ENCODE results near the gene GIMAP8. TPM values are rescaled to one million over a fixed set of nuclear protein-coding genes. Genes with fewer than 3 reads are reported as not detected.

The GIMAP8 gene
- polyA plus RNA-seq, 1 of the 3 experiments (the other 2 are of a cell fraction): not detected

GRCh38 chr7:150448789-150449147 is 1.7 kb upstream of the GIMAP8 start:
- H3K9me2 ChIP-seq: no peaks in the 10 kb centered on the region
- H3K4me3 ChIP-seq (ENCODE audit: low read depth in 2 of 2, low read length in 1 of 2): no peak overlapping the region; a peak in 1 of 4 replicates
- no peaks in the 10 kb centered on the region for H4K20me1 ChIP-seq (ENCODE audit: insufficient read depth)
- 3% methylated on average over 6 of the region's 6 CpGs for WGBS (ENCODE audit: low lambda C conversion rate)
- H3K4me1 ChIP-seq (ENCODE audit: control insufficient read depth in 1 of 2, insufficient read depth in 2 of 2, low read depth in 1 of 2, low read length in 1 of 2): no peaks in the 10 kb centered on the region
- H3K27me3 ChIP-seq (ENCODE audit: insufficient read depth): peaks cover 31% of the 10 kb centered on the region; the same call in 1 of the 2 replicates
- H3K27ac ChIP-seq (ENCODE audit: low read depth in 2 of 2, low read length in 1 of 2): no peak overlapping the region
- H2AFZ ChIP-seq (ENCODE audit: low read depth): no peak overlapping the region
- no peak overlapping the region for H3K4me2 ChIP-seq
- POLR2A ChIA-PET: no interaction called here
- CTCF ChIA-PET: interaction anchor here (0.6 to 2.6 kb wide), 65 partner anchors 8 to 734 kb away, joined by 3 to 13 read pairs (median 4); partner anchors contain the start of gene GIMAP4
- no peak overlapping the region for H3K9ac ChIP-seq
- no peaks in the 10 kb centered on the region for H3K9me3 ChIP-seq
- no peaks in the 10 kb centered on the region for H3K79me2 ChIP-seq (ENCODE audit: insufficient read depth)
- peak; percentile 96 for DNase-seq
- TF ChIP-seq RCOR1 (IDR thresholded peaks at IDR 0.05; ENCODE audit: low read length) (0 out of 2 replicates have a peak, but pooled peaks have one; percentile 30), SIN3A (IDR thresholded peaks at IDR 0.05; ENCODE audit: borderline replicate concordance, low read depth, low read length) (no peak), RAD21 (IDR thresholded peaks at IDR 0.05; ENCODE audit: low read length) (peak; percentile 96), CHD2 (IDR thresholded peaks at IDR 0.05; ENCODE audit: low read length, partially characterized antibody) (peak; percentile 70), JUND (IDR thresholded peaks at IDR 0.05) (no peak), CTCF (IDR thresholded peaks at IDR 0.05) (peak; percentile 96), SMC3 (IDR thresholded peaks at IDR 0.05; ENCODE audit: low read depth, low read length) (peak; percentile 88)
- no peaks in the 10 kb centered on the region for H3F3A ChIP-seq (replicated peaks; ENCODE audit: insufficient read depth)
- no peaks in the 10 kb centered on the region for H3K36me3 ChIP-seq (replicated peaks in 1 of 2; ENCODE audit: control insufficient read depth in 1 of 2, insufficient read depth in 2 of 2, low read length in 1 of 2)

GRCh38 chr7:150449206-150449952 is 1.1 kb upstream of the GIMAP8 start:
- WGBS (ENCODE audit: low lambda C conversion rate): 51% methylated on average over 11 of the region's 11 CpGs
- H3K36me3 ChIP-seq (replicated peaks in 1 of 2; ENCODE audit: control insufficient read depth in 1 of 2, insufficient read depth in 2 of 2, low read length in 1 of 2): no peaks in the 10 kb centered on the region
- H3K4me3 ChIP-seq (ENCODE audit: low read depth in 2 of 2, low read length in 1 of 2): no peak overlapping the region
- H3K9me3 ChIP-seq: no peaks in the 10 kb centered on the region
- no peak overlapping the region for H3K27ac ChIP-seq (ENCODE audit: low read depth in 2 of 2, low read length in 1 of 2)
- no peaks in the 10 kb centered on the region for H3K79me2 ChIP-seq (ENCODE audit: insufficient read depth)
- ChIA-PET POLR2A (no interaction called here), CTCF (interaction anchor here (0.6 to 2.6 kb wide), 65 partner anchors 8 to 734 kb away, joined by 3 to 13 read pairs (median 4); partner anchors contain the start of gene GIMAP4)
- no peaks in the 10 kb centered on the region for H4K20me1 ChIP-seq (ENCODE audit: insufficient read depth)
- H3K9ac ChIP-seq: no peak overlapping the region
- no peaks in the 10 kb centered on the region for H3K9me2 ChIP-seq
- H3K4me1 ChIP-seq (ENCODE audit: control insufficient read depth in 1 of 2, insufficient read depth in 2 of 2, low read depth in 1 of 2, low read length in 1 of 2): no peaks in the 10 kb centered on the region
- DNase-seq: no peak
- H3K27me3 ChIP-seq (ENCODE audit: insufficient read depth): peaks cover 31% of the 10 kb centered on the region; the same call in 1 of the 2 replicates
- H3F3A ChIP-seq (replicated peaks; ENCODE audit: insufficient read depth): no peaks in the 10 kb centered on the region
- TF ChIP-seq RFX5 (IDR thresholded peaks at IDR 0.05; ENCODE audit: low read length) (no peak), SIN3A (IDR thresholded peaks at IDR 0.05; ENCODE audit: borderline replicate concordance, low read depth, low read length) (no peak), MAX (IDR thresholded peaks at IDR 0.05; ENCODE audit: low read depth) (no peak), GATA2 (CRISPR knock-in tag; IDR thresholded peaks at IDR 0.05) (no peak), SMC3 (IDR thresholded peaks at IDR 0.05; ENCODE audit: low read depth, low read length) (no peak), TEAD4 (IDR thresholded peaks at IDR 0.05; ENCODE audit: borderline replicate concordance, insufficient read depth) (no peak), FOSL2 (IDR thresholded peaks at IDR 0.05; ENCODE audit: borderline replicate concordance, low read depth) (no peak), FOXM1 (IDR thresholded peaks at IDR 0.05; ENCODE audit: low read depth) (no peak), NRF1 (IDR thresholded peaks at IDR 0.05; ENCODE audit: low read depth, low read length) (no peak), MXI1 (IDR thresholded peaks at IDR 0.05; ENCODE audit: low read depth, low read length) (no peak), TAF1 (IDR thresholded peaks at IDR 0.05; ENCODE audit: borderline replicate concordance, low read depth, low read length) (no peak), RAD21 (IDR thresholded peaks at IDR 0.05; ENCODE audit: low read length) (no peak), RXRA (IDR thresholded peaks at IDR 0.05; ENCODE audit: borderline replicate concordance, low read depth) (no peak), CTCF (IDR thresholded peaks at IDR 0.05) (no peak), FOXJ3 (CRISPR knock-in tag; IDR thresholded peaks at IDR 0.05) (no peak), GABPA (IDR thresholded peaks at IDR 0.05; ENCODE audit: low read depth) (no peak)
- H3K4me2 ChIP-seq: no peak overlapping the region
- H2AFZ ChIP-seq (ENCODE audit: low read depth): no peak overlapping the region
